Peyer's patch (tissue), 4 donors: ENCODE data around the gene LRCH4.

Experiments used
- CTCF ChIP-seq, 6 experiments: fragments of 450-650 bp in 4 of 6; fragments of 200-600 bp in 2 of 6; sonication (generic) in 1 of 6; IDR thresholded peaks; one replicate each; pipeline ENCODE4 v1.5.1; 2017 to 2019; ENCODE audit warnings: antibody characterized with exemption in 6 of 6, mild to moderate bottlenecking in 3 of 6, moderate library complexity in 1 of 6
- POLR2A ChIP-seq, 2 donors: fragments of 450-650 bp; IDR thresholded peaks; one replicate each; pipeline ENCODE4 v1.5.1; 2017; ENCODE audit warnings: antibody characterized with exemption in 2 of 2, mild to moderate bottlenecking in 2 of 2, moderate library complexity in 2 of 2

- TF ChIP-seq CTCF (IDR thresholded peaks at IDR 0.05) = no peak
- TF ChIP-seq POLR2A (IDR thresholded peaks at IDR 0.05) = no peak
Observed at GRCh38 chr7:100544967-100545359, 41.0 kb downstream of the LRCH4 start.
